C4-2B (cell line): ENCODE measurements around the gene SEMA5A.

Experiments used
- CTCF ChIP-seq: fragments of 450-650 bp; conservative IDR thresholded peaks from 2 replicates; pipeline ENCODE4 v1.5.1; 2017; ENCODE audit warnings: mild to moderate bottlenecking
- ZFX ChIP-seq: fragments of 450-650 bp; IDR thresholded peaks from 2 replicates; pipeline ENCODE4 v1.6.1; 2017

GRCh38 chr5:9533096-9533495 is 12.8 kb downstream of the SEMA5A start:
- TF ChIP-seq CTCF (no peak), ZFX (no peak)
